HepG2 (cell line): Measurements from ENCODE around the gene PPP1R13B. TPM values are rescaled to one million over a fixed set of nuclear protein-coding genes. Genes with fewer than 3 reads are reported as not detected.

ENCODE experiments used
- CEBPZ ChIP-seq: IDR thresholded peaks from 2 replicates; pipeline ENCODE4 v1.6.1; 2012; ENCODE audit warnings: low read length, improper control_type of control experiment
- FOSL2 ChIP-seq: sonication (generic); formaldehyde crosslinking; IDR thresholded peaks from 2 replicates; pipeline ENCODE4 v1.4.0; 2020; ENCODE audit warnings: missing genetic modification reagents
- polyA plus RNA-seq, 8 experiments: library from polyadenylated mRNA; depleted of rRNA in 3 of 8; stranded (reverse) in 7 of 8; unstranded in 1 of 8; fragments of >200 nt; fragmentation: Illumina TruSeq in 4 of 8; extraction: Trizol in 4 of 8; gene quantifications; 2 replicates each; pipeline versions ENCODE4 v1.2.1 to v1.2.3, GENCODE V29; 2011 to 2016; ENCODE audit warnings: low read depth in 4 of 8, missing spikeins in 1 of 8, mixed read lengths in 1 of 8; ENCODE audit not compliant: insufficient read depth in 1 of 8
- total RNA-seq, 5 experiments: library from RNA; depleted of rRNA; stranded (reverse); fragments of >200 nt; fragmentation: Illumina TruSeq; extraction: Trizol; gene quantifications; 2 replicates each; pipeline ENCODE4 v1.2.3, GENCODE V29; 2016; ENCODE audit warnings: low read depth in 1 of 5
- TF ChIP-seq, protein P1 (sequence below): sonication (generic); formaldehyde crosslinking; IDR thresholded peaks from one replicate; pipeline ENCODE4 v1.5.1; 2020; ENCODE audit warnings: mild to moderate bottlenecking, missing genetic modification reagents; ENCODE audit errors: not compliant biosample characterization

The PPP1R13B gene
- total and polyA plus RNA-seq, 2 of the 13 experiments (the other 11 are each of a cell fraction or from before 2014, with no cell fraction given): 4.6 to 9.4 TPM

- TF ChIP-seq CEBPZ: no peak
- TF ChIP-seq FOSL2 (CRISPR knock-in tag): no peak
- TF ChIP-seq, protein P1, sequence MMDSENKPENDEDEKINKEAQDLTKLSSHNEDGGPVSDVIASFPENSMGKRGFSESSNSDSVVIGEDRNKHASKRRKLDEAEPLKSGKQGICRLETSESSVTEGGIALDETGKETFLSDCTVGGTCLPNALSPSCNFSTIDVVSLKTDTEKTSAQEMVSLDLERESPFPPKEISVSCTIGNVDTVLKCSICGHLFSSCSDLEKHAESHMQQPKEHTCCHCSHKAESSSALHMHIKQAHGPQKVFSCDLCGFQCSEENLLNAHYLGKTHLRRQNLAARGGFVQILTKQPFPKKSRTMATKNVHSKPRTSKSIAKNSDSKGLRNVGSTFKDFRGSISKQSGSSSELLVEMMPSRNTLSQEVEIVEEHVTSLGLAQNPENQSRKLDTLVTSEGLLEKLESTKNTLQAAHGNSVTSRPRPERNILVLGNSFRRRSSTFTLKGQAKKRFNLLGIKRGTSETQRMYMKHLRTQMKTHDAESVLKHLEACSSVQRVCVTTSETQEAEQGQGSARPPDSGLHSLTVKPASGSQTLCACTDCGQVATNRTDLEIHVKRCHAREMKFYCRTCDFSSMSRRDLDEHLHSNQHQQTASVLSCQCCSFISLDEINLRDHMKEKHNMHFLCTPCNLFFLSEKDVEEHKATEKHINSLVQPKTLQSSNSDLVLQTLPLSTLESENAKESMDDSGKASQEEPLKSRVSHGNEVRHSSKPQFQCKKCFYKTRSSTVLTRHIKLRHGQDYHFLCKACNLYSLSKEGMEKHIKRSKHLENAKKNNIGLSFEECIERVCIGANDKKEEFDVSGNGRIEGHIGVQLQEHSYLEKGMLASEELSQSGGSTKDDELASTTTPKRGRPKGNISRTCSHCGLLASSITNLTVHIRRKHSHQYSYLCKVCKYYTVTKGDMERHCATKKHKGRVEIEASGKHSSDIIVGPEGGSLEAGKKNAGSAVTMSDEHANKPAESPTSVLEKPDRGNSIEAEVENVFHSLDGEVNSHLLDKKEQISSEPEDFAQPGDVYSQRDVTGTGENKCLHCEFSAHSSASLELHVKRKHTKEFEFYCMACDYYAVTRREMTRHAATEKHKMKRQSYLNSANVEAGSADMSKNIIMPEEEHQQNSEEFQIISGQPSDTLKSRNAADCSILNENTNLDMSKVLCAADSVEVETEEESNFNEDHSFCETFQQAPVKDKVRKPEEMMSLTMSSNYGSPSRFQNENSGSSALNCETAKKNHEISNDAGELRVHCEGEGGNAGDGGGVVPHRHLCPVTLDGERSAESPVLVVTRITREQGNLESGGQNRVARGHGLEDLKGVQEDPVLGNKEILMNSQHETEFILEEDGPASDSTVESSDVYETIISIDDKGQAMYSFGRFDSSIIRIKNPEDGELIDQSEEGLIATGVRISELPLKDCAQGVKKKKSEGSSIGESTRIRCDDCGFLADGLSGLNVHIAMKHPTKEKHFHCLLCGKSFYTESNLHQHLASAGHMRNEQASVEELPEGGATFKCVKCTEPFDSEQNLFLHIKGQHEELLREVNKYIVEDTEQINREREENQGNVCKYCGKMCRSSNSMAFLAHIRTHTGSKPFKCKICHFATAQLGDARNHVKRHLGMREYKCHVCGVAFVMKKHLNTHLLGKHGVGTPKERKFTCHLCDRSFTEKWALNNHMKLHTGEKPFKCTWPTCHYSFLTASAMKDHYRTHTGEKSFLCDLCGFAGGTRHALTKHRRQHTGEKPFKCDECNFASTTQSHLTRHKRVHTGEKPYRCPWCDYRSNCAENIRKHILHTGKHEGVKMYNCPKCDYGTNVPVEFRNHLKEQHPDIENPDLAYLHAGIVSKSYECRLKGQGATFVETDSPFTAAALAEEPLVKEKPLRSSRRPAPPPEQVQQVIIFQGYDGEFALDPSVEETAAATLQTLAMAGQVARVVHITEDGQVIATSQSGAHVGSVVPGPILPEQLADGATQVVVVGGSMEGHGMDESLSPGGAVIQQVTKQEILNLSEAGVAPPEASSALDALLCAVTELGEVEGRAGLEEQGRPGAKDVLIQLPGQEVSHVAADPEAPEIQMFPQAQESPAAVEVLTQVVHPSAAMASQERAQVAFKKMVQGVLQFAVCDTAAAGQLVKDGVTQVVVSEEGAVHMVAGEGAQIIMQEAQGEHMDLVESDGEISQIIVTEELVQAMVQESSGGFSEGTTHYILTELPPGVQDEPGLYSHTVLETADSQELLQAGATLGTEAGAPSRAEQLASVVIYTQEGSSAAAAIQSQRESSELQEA: no peak
- TF ChIP-seq, all 625 proteins: peak for 0
Observed at GRCh38 chr14:103704708-103705107, 142.7 kb downstream of the PPP1R13B start (continued).
